Immature natural killer cell (primary cell): ENCODE results near the gene TVP23A. TPM values are rescaled to one million over a fixed set of nuclear protein-coding genes. Genes with fewer than 3 reads are reported as not detected.

Experiments used
- DNase-seq, 3 donors: peaks; one replicate each; pipeline ENCODE4 v3.0.0; 2022; ENCODE audit warnings: mixed read lengths in 1 of 3
- H3K27ac Mint-ChIP-seq, 6 donors: one replicate each; pipeline ENCODE4 v1.8.0; 2020; ENCODE audit warnings: mixed read lengths in 6 of 6, mild to moderate bottlenecking in 5 of 6, inconsistent platforms in 4 of 6, moderate library complexity in 3 of 6
- H3K27me3 Mint-ChIP-seq, 3 donors: one replicate each; pipeline ENCODE4 v1.8.0; 2020 to 2021; ENCODE audit warnings: low read depth in 3 of 3, mild to moderate bottlenecking in 3 of 3, mixed read lengths in 3 of 3, moderate library complexity in 3 of 3, inconsistent platforms in 1 of 3
- H3K36me3 Mint-ChIP-seq, 3 donors: one replicate each; pipeline ENCODE4 v1.8.0; 2020; ENCODE audit warnings: mixed read lengths in 3 of 3, inconsistent platforms in 2 of 3, mild to moderate bottlenecking in 2 of 3
- H3K4me1 Mint-ChIP-seq, 2 donors: one replicate each; pipeline ENCODE4 v1.8.0; 2020; ENCODE audit warnings: inconsistent platforms in 2 of 2, mild to moderate bottlenecking in 2 of 2, mixed read lengths in 2 of 2, moderate library complexity in 1 of 2
- H3K4me3 Mint-ChIP-seq, 5 donors: one replicate each; pipeline ENCODE4 v1.8.0; 2020; ENCODE audit warnings: mild to moderate bottlenecking in 5 of 5, mixed read lengths in 5 of 5, inconsistent platforms in 3 of 5, moderate library complexity in 3 of 5
- H3K9me3 Mint-ChIP-seq, 6 donors: one replicate each; pipeline ENCODE4 v1.8.0; 2020; ENCODE audit warnings: mild to moderate bottlenecking in 6 of 6, mixed read lengths in 6 of 6, inconsistent platforms in 4 of 6, moderate library complexity in 3 of 6
- polyA plus RNA-seq, 3 donors: library from polyadenylated mRNA; unstranded; fragments of 300-500 nt; fragmentation: Illumina TruSeq; gene quantifications; one replicate each; pipeline ENCODE4 v1.2.3, GENCODE V29; 2021

Gene TVP23A
- polyA plus RNA-seq, 3 donors from 2014 or later, result 0.09 to 0.46 (median 0.14) TPM

DNA sequence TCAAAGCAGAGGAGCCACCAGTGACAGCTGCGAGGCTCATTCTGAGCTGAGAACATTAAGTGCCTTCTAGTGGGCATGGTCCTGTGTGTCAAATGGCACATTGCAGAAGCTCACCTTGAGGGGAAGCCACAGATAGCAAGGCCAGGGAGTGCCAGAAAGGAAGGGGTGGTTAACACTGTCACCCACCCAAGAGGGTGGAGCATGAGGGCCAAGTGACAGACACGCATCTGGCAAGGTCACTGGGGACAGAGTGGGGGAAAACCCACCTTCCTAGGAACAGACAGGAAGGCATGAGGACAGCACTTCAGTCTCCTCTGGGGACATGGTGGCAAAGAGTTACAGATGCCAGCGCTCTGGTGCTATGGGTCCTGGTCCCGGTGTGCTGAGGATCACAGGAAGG, 52.8 kb downstream of the TVP23A start:
- Mint-ChIP-seq H3K4me3 (peak overlapping the region; percentile 62 to 81 (median 78)), H3K36me3 (peaks cover 16 to 35% (median 25%) of the 10 kb centered on the region in 3 donors), H3K27me3 (peaks cover 0 to 6% (median 2%) of the 10 kb centered on the region in 3 donors), H3K27ac (peak overlapping the region; percentile 84 to 90 (median 88)), H3K9me3 (no peaks in the 10 kb centered on the region), H3K4me1 (peaks cover 68 to 71% of the 10 kb centered on the region in 2 donors)
- peak; percentile 68 to 70 (median 70) for DNase-seq

- DNase-seq, result no peak
- H3K9me3 Mint-ChIP-seq, result no peaks in the 10 kb centered on the region
- H3K27ac Mint-ChIP-seq, result peak overlapping the region in 4 of 6 donors; percentile 17 to 69 (median 44)
- peaks cover 57% of the 10 kb centered on the region in 2 donors for H3K4me1 Mint-ChIP-seq
- peak overlapping the region in 4 of 5 donors; percentile 33 to 67 (median 46) for H3K4me3 Mint-ChIP-seq
- peaks cover 0 to 8% (median 0%) of the 10 kb centered on the region in 3 donors for H3K27me3 Mint-ChIP-seq
- peaks cover 30 to 47% (median 35%) of the 10 kb centered on the region in 3 donors for H3K36me3 Mint-ChIP-seq
These were observed 55.1 kb downstream of the TVP23A start for GRCh38 chr16:10763456-10763855.

DNA sequence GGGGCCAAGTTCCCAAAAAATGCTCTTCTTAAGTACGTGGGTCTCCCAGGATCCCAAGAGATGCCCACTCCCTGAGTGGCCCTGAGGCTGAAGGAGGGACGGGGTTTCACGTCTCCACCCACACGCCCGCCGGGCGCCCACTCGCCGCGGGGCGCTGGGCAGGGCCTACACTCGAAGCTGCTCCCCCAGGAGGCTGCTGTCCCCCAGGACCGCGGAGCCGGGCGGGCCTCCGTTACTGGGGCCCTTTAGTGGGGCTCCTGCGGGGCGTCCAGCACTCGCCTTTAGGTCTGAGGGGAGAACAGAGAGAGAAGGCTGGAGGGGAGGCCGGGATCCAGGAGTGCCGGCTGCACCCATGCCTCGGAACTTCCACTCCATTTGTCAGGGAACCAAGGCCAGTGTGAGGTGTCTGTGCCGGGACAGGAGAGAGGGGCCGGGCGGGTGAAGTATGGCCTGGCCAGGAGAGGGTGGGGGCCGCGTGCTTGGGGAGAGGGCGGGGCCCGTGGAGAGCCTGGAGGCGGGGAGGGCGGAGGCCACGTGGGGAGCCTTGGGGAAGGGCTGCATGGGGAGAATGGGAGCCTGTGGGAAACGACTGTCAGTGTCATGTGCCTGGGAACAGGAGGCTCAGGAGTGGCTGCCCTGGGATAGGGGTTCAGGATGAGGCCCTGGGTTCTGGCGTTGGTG, 56.1 kb downstream of the TVP23A start:
- H3K36me3 Mint-ChIP-seq, result peaks cover 32 to 49% (median 38%) of the 10 kb centered on the region in 3 donors
- no peaks in the 10 kb centered on the region for H3K9me3 Mint-ChIP-seq
- H3K27me3 Mint-ChIP-seq, result peaks cover 0 to 6% (median 0%) of the 10 kb centered on the region in 3 donors
- no peak for DNase-seq
- peaks cover 47 to 50% of the 10 kb centered on the region in 2 donors for H3K4me1 Mint-ChIP-seq
- H3K4me3 Mint-ChIP-seq, result no peak overlapping the region
- H3K27ac Mint-ChIP-seq, result no peak overlapping the region

DNA sequence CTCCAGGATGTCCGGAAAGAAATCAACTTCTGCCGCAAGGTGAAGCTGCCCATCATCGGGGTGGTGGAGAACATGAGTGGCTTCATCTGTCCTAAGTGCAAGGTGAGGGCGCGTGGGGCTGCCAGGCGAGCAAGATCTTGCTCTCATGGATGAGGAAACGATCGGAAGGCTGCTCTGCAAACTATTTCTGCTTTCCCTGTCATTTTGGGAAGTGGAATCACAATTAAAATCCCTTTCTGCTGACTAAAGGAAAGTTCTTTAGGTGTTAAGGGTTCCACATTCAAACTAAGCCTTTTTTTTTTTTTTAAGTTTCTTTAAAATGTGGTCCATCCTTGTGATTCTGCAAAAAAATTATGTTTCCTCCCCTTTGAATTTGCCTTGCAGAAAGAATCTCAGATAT, 57.2 kb downstream of the TVP23A start:
- Mint-ChIP-seq H3K4me1 (peaks cover 36 to 41% of the 10 kb centered on the region in 2 donors), H3K36me3 (peaks cover 36 to 57% (median 43%) of the 10 kb centered on the region in 3 donors), H3K4me3 (no peak overlapping the region), H3K27me3 (peaks cover 0 to 6% (median 0%) of the 10 kb centered on the region in 3 donors), H3K9me3 (no peaks in the 10 kb centered on the region), H3K27ac (no peak overlapping the region)
- DNase-seq, result no peak

GRCh38 chr16:10760858-10761257, 57.7 kb downstream of the TVP23A start:
- peaks cover 0 to 4% (median 0%) of the 10 kb centered on the region in 3 donors for H3K27me3 Mint-ChIP-seq
- H3K9me3 Mint-ChIP-seq, result no peaks in the 10 kb centered on the region
- DNase-seq, result no peak
- no peak overlapping the region for H3K27ac Mint-ChIP-seq
- H3K36me3 Mint-ChIP-seq, result peaks cover 38 to 58% (median 45%) of the 10 kb centered on the region in 3 donors
- H3K4me1 Mint-ChIP-seq, result peaks cover 31 to 36% of the 10 kb centered on the region in 2 donors
- no peak overlapping the region for H3K4me3 Mint-ChIP-seq

- H3K4me1 Mint-ChIP-seq, result peaks cover 0 to 2% of the 10 kb centered on the region in 2 donors
- no peak overlapping the region for H3K27ac Mint-ChIP-seq
- H3K27me3 Mint-ChIP-seq, result peaks cover 0 to 5% (median 0%) of the 10 kb centered on the region in 3 donors
- no peak overlapping the region for H3K4me3 Mint-ChIP-seq
- H3K9me3 Mint-ChIP-seq, result no peaks in the 10 kb centered on the region
- peaks cover 39 to 62% (median 46%) of the 10 kb centered on the region in 3 donors for H3K36me3 Mint-ChIP-seq
- DNase-seq, result no peak
These were observed 62.0 kb downstream of the TVP23A start for GRCh38 chr16:10756574-10756973.

DNA sequence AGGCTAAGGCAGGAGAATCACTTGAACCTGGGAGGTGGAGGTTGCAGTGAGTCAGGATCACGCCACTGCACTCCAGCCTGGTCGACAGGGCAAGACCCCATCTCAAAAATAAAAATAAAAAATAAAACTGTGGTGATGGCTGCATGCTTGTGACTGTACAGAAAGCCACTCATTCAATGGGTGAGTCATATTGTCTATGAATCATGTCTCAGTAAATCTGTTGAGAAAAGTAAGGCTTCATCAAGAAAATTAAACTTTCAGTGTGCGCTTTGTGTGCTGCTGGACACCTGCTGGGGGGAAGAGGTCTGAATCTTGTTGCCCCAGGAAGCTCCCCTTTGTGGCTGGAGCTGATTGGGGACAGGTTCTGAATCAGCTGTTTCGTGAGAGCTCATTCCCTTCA, 63.7 kb downstream of the TVP23A start:
- Mint-ChIP-seq H3K27me3 (peaks cover 0 to 5% (median 0%) of the 10 kb centered on the region in 3 donors), H3K4me3 (no peak overlapping the region), H3K4me1 (no peaks in the 10 kb centered on the region), H3K27ac (peak overlapping the region in 1 of 6 donors; percentile 40), H3K36me3 (peaks cover 27 to 58% (median 35%) of the 10 kb centered on the region in 3 donors), H3K9me3 (no peaks in the 10 kb centered on the region)
- DNase-seq, result no peak

GRCh38 chr16:10753670-10754069, 64.9 kb downstream of the TVP23A start:
- peaks cover 0 to 3% (median 0%) of the 10 kb centered on the region in 3 donors for H3K27me3 Mint-ChIP-seq
- H3K4me3 Mint-ChIP-seq, result no peak overlapping the region
- H3K36me3 Mint-ChIP-seq, result peaks cover 26 to 53% (median 27%) of the 10 kb centered on the region in 3 donors
- peak overlapping the region in 1 of 6 donors; percentile 52 for H3K27ac Mint-ChIP-seq
- no peak for DNase-seq
- no peaks in the 10 kb centered on the region for H3K4me1 Mint-ChIP-seq
- no peaks in the 10 kb centered on the region for H3K9me3 Mint-ChIP-seq

GRCh38 chr16:10752843-10753523, 65.6 kb downstream of the TVP23A start:
- peaks cover 23 to 56% (median 24%) of the 10 kb centered on the region in 3 donors for H3K36me3 Mint-ChIP-seq
- peaks cover 0 to 3% (median 0%) of the 10 kb centered on the region in 3 donors for H3K27me3 Mint-ChIP-seq
- H3K9me3 Mint-ChIP-seq, result no peaks in the 10 kb centered on the region
- H3K27ac Mint-ChIP-seq, result peak overlapping the region in 1 of 6 donors; percentile 52
- no peaks in the 10 kb centered on the region for H3K4me1 Mint-ChIP-seq
- DNase-seq, result no peak
- no peak overlapping the region for H3K4me3 Mint-ChIP-seq

DNA sequence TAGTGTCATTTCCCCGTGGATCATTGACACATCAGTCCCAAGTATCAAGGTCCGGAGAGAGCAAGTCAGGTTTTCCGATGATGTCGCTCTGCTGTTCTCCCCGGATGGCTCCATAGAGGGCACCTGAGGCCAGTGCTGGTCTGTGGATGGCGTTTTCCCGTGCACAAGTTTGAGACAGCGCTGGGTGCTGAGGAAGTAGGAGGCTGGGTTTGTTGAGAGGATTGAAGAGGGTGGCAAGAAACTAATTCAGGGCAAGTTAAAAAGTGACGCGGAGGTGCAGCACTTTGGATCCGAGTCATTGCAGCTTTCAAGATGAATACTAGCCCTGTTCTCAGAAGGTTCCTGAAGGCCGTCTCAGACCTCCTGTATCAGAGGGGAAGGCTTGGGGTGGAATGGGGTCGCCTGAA, 67.3 kb downstream of the TVP23A start:
- H3K4me1 Mint-ChIP-seq, result no peaks in the 10 kb centered on the region
- no peak overlapping the region for H3K4me3 Mint-ChIP-seq
- H3K27me3 Mint-ChIP-seq, result peaks cover 0 to 3% (median 0%) of the 10 kb centered on the region in 3 donors
- no peaks in the 10 kb centered on the region for H3K9me3 Mint-ChIP-seq
- peaks cover 16 to 51% (median 19%) of the 10 kb centered on the region in 3 donors for H3K36me3 Mint-ChIP-seq
- H3K27ac Mint-ChIP-seq, result no peak overlapping the region
- no peak for DNase-seq

GRCh38 chr16:10750793-10751192, 67.8 kb downstream of the TVP23A start:
- Mint-ChIP-seq H3K36me3 (peaks cover 14 to 54% (median 16%) of the 10 kb centered on the region in 3 donors), H3K9me3 (no peaks in the 10 kb centered on the region), H3K27ac (no peak overlapping the region), H3K27me3 (peaks cover 0 to 3% (median 0%) of the 10 kb centered on the region in 3 donors), H3K4me1 (peaks cover 0 to 2% of the 10 kb centered on the region in 2 donors), H3K4me3 (no peak overlapping the region)
- no peak for DNase-seq

DNA sequence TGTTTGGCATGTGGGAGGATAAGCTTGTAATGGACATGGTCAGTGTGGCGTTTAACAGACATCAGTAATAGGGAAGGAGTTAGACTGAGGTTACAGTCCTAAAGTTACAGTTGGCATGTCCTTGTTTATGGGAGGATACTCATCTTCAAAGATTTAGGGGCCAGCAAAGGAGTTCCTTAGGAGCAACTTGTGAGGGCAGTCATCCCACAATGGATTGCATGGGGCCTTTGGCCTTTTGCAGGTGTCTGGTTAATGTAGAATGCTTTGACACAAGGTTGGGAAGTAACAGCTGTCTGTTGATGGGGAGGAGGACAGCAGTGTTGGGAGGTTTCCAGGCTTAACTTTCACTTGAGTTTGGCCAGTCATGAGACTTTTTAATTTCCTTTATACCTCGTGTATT, 72.8 kb downstream of the TVP23A start:
- Mint-ChIP-seq H3K27ac (peak overlapping the region in 1 of 6 donors; percentile 1), H3K4me3 (peak overlapping the region; percentile 6 to 46 (median 24)), H3K36me3 (peaks cover 4 to 30% (median 10%) of the 10 kb centered on the region in 3 donors), H3K4me1 (peaks cover 22 to 32% of the 10 kb centered on the region in 2 donors), H3K27me3 (peaks cover 7 to 8% (median 8%) of the 10 kb centered on the region in 3 donors), H3K9me3 (no peaks in the 10 kb centered on the region)
- no peak for DNase-seq

- Mint-ChIP-seq H3K36me3 (peaks cover 4 to 27% (median 10%) of the 10 kb centered on the region in 3 donors), H3K4me3 (peak overlapping the region; percentile 89 to 99 (median 96)), H3K27ac (peak overlapping the region; percentile 95 to 100 (median 98)), H3K27me3 (peaks cover 8 to 9% (median 8%) of the 10 kb centered on the region in 3 donors), H3K9me3 (no peaks in the 10 kb centered on the region), H3K4me1 (peaks cover 22 to 35% of the 10 kb centered on the region in 2 donors)
- no peak for DNase-seq
These were observed 74.1 kb downstream of the TVP23A start for GRCh38 chr16:10744370-10745030.
